H1 (cell line): Measurements from ENCODE around the gene PCDHGB3. TPM values are rescaled to one million over a fixed set of nuclear protein-coding genes. Genes with fewer than 3 reads are reported as not detected.

ENCODE experiments used
- CTCF ChIA-PET: fragments of 300-600 bp; sonication (Branson Sonifier 250); formaldehyde crosslinking; loops from one replicate; lab custom pipeline; 2021; ENCODE audit not compliant: partially characterized antibody; lab: Charles Lee
- POLR2A ChIA-PET: fragments of 300-600 bp; sonication (Branson Sonifier 250); formaldehyde crosslinking; loops from one replicate; lab custom pipeline; 2021; ENCODE audit warnings: inconsistent platforms; ENCODE audit not compliant: partially characterized antibody; lab: Charles Lee
- DNase-seq, 2 experiments: peaks; one replicate each; pipeline versions ENCODE4 v3.0.0 to v3.0.0-alpha.2; 2010 to 2022; ENCODE audit warnings: low spot score in 2 of 2, low read depth in 1 of 2, mixed read lengths in 1 of 2
- FAIRE-seq: peaks from 2 replicates; lab custom pipeline; 2011; peaks lifted over from hg19 to GRCh38; lab: Jason Lieb, UNC
- H2AFZ ChIP-seq: 2 replicates; pipeline ENCODE4 v1.8.1; 2012; ENCODE audit warnings: low read length, inconsistent platforms
- H2AK5ac ChIP-seq: 2 replicates; pipeline ENCODE4 v1.6.1; 2013; ENCODE audit warnings: low read depth, low read length
- H2BK120ac ChIP-seq: replicated peaks from 2 replicates; pipeline ENCODE3; 2013; ENCODE audit warnings: low read depth, low read length, inconsistent platforms
- H2BK12ac ChIP-seq: 2 replicates; pipeline ENCODE4 v1.6.1; 2013; ENCODE audit warnings: low read depth, low read length
- H2BK15ac ChIP-seq: 2 replicates; pipeline ENCODE4 v1.6.1; 2013; ENCODE audit warnings: low read length
- H2BK20ac ChIP-seq: 2 replicates; pipeline ENCODE4 v1.6.1; 2013; ENCODE audit warnings: low read length
- H2BK5ac ChIP-seq: 2 replicates; pipeline ENCODE4 v1.6.1; 2013; ENCODE audit warnings: low read depth, low read length
- H3K14ac ChIP-seq: 2 replicates; pipeline ENCODE4 v1.6.1; 2013; ENCODE audit warnings: inconsistent platforms; ENCODE audit not compliant: insufficient read length
- H3K18ac ChIP-seq: 2 replicates; pipeline ENCODE4 v1.6.1; 2013; ENCODE audit warnings: low read length; ENCODE audit errors: extremely low read depth
- H3K23ac ChIP-seq: 2 replicates; pipeline ENCODE4 v1.6.1; 2013; ENCODE audit warnings: inconsistent platforms; ENCODE audit not compliant: insufficient read length
- H3K23me2 ChIP-seq: 2 replicates; pipeline ENCODE4 v1.6.1; 2013; ENCODE audit warnings: low read depth, low read length
- H3K27ac ChIP-seq: 2 replicates; pipeline ENCODE4 v1.6.1; 2011; ENCODE audit warnings: low read depth, low read length, inconsistent platforms
- H3K27me3 ChIP-seq, 4 experiments: replicated peaks in 1 of 4; 1 replicate in 1 of 4; 2 replicates in 3 of 4; pipeline versions ENCODE4 v1.6.1 to v1.8.1; 2011 to 2013; ENCODE audit warnings: low read length in 3 of 4, mild to moderate bottlenecking in 3 of 4, inconsistent platforms in 2 of 4, mixed read lengths in 2 of 4, moderate library complexity in 1 of 4; ENCODE audit not compliant: control insufficient read depth in 3 of 4, insufficient read depth in 3 of 4; ENCODE audit errors: extremely low read depth in 1 of 4
- H3K36me3 ChIP-seq, 4 experiments: 2 replicates each; pipeline versions ENCODE4 v1.6.1 to v1.8.1; 2011 to 2013; ENCODE audit warnings: mild to moderate bottlenecking in 4 of 4, low read length in 3 of 4, moderate library complexity in 2 of 4, control low read depth in 1 of 4, inconsistent platforms in 1 of 4; ENCODE audit not compliant: insufficient read depth in 4 of 4, control insufficient read depth in 2 of 4
- H3K4ac ChIP-seq: replicated peaks from 2 replicates; pipeline ENCODE3; 2013; ENCODE audit warnings: low read length, low read depth, mixed read lengths, inconsistent platforms; ENCODE audit not compliant: insufficient read length
- H3K4me1 ChIP-seq, 4 experiments: replicated peaks in 1 of 4; 1 replicate in 1 of 4; 2 replicates in 3 of 4; pipeline versions ENCODE4 v1.6.1 to v1.8.1; 2011 to 2013; ENCODE audit warnings: low read length in 3 of 4, inconsistent platforms in 2 of 4, mixed read lengths in 1 of 4; ENCODE audit not compliant: insufficient read depth in 4 of 4, control insufficient read depth in 3 of 4
- H3K4me2 ChIP-seq, 2 experiments: 2 replicates each; pipeline versions ENCODE4 v1.6.1 to v1.8.1; 2011 to 2013; ENCODE audit warnings: low read depth in 2 of 2, low read length in 2 of 2, control low read depth in 1 of 2, inconsistent platforms in 1 of 2, mild to moderate bottlenecking in 1 of 2; ENCODE audit not compliant: insufficient read depth in 1 of 2
- H3K4me3 ChIP-seq, 4 experiments: fragments of 200-600, 300-600 bp in 1 of 4; sonication (generic), shearing (Covaris generic), sonication (Bioruptor Twin) in 1 of 4; 2 replicates each; pipeline versions ENCODE4 v1.5.1 to v1.8.1; 2011 to 2016; ENCODE audit warnings: low read length in 4 of 4, low read depth in 3 of 4, control low read depth in 2 of 4, inconsistent platforms in 2 of 4, mild to moderate bottlenecking in 2 of 4, mixed read lengths in 1 of 4, moderate library complexity in 1 of 4; ENCODE audit not compliant: insufficient read depth in 2 of 4; ENCODE audit errors: extremely low read depth in 1 of 4
- H3K56ac ChIP-seq: replicated peaks from 2 replicates; pipeline ENCODE3; 2013; ENCODE audit warnings: low read depth, mild to moderate bottlenecking, mixed read lengths, low read length, inconsistent platforms; ENCODE audit not compliant: insufficient read length
- H3K79me1 ChIP-seq: 2 replicates; pipeline ENCODE4 v1.6.1; 2013; ENCODE audit warnings: low read depth, low read length, control low read depth
- H3K79me2 ChIP-seq, 2 experiments: 2 replicates each; pipeline versions ENCODE4 v1.6.1 to v1.8.1; 2012 to 2013; ENCODE audit warnings: low read length in 2 of 2, mild to moderate bottlenecking in 2 of 2, inconsistent platforms in 1 of 2; ENCODE audit not compliant: insufficient read depth in 2 of 2, control insufficient read depth in 1 of 2
- H3K9ac ChIP-seq, 4 experiments: replicated peaks in 1 of 4; 1 replicate in 1 of 4; 2 replicates in 3 of 4; pipeline versions ENCODE4 v1.6.1 to v1.8.1; 2011 to 2013; ENCODE audit warnings: low read depth in 3 of 4, low read length in 3 of 4, control low read depth in 2 of 4, mild to moderate bottlenecking in 2 of 4, moderate library complexity in 2 of 4, inconsistent platforms in 1 of 4; ENCODE audit errors: extremely low read depth in 1 of 4
- H3K9me3 ChIP-seq, 2 experiments: 2 replicates each; pipeline versions ENCODE4 v1.6.1 to v1.8.1; 2012 to 2013; ENCODE audit warnings: mild to moderate bottlenecking in 2 of 2, moderate library complexity in 2 of 2, control low read depth in 1 of 2, inconsistent platforms in 1 of 2, low read depth in 1 of 2, low read length in 1 of 2, mixed read lengths in 1 of 2; ENCODE audit not compliant: insufficient read depth in 2 of 2
- H4K20me1 ChIP-seq, 2 experiments: replicated peaks in 1 of 2; 2 replicates each; pipeline versions ENCODE3 to v1.8.1; 2011 to 2013; ENCODE audit warnings: inconsistent platforms in 2 of 2, low read length in 2 of 2, mild to moderate bottlenecking in 1 of 2; ENCODE audit not compliant: insufficient read depth in 2 of 2, control insufficient read depth in 1 of 2
- H4K5ac ChIP-seq: 2 replicates; pipeline ENCODE4 v1.6.1; 2013; ENCODE audit warnings: low read length, low read depth, mixed read lengths, inconsistent platforms; ENCODE audit not compliant: insufficient read length
- H4K8ac ChIP-seq: 2 replicates; pipeline ENCODE4 v1.8.0; 2013; ENCODE audit warnings: mild to moderate bottlenecking, moderate library complexity, low read length, inconsistent platforms; ENCODE audit not compliant: insufficient read depth; ENCODE audit errors: extremely low read depth
- H4K91ac ChIP-seq: replicated peaks from 2 replicates; pipeline ENCODE3; 2013; ENCODE audit warnings: low read length, mixed read lengths, inconsistent platforms; ENCODE audit not compliant: insufficient read length
- CEBPB ChIP-seq: IDR thresholded peaks from 2 replicates; pipeline ENCODE4 v1.6.1; 2012; ENCODE audit warnings: low read depth, low read length
- HDAC2 ChIP-seq, 2 experiments: fragments of 300-600 bp in 1 of 2; sonication (generic) in 1 of 2; IDR thresholded peaks; 2 replicates each; pipeline ENCODE4 v1.6.1; 2011 to 2012; ENCODE audit warnings: low read depth in 2 of 2, low read length in 2 of 2, mild to moderate bottlenecking in 2 of 2, moderate library complexity in 2 of 2, borderline replicate concordance in 1 of 2, inconsistent platforms in 1 of 2
- WGBS, 2 experiments: shearing (Covaris generic) in 1 of 2; methylation state at CpG; one replicate each; pipeline versions ENCODE4 v1.1.6 to v1.1.7; 2013 to 2015; ENCODE audit warnings: low lambda C conversion rate in 2 of 2, mixed read lengths in 2 of 2, inconsistent platforms in 1 of 2, low coverage in 1 of 2, missing lambda C conversion rate in 1 of 2; ENCODE audit not compliant: insufficient replicate concordance in 2 of 2, insufficient coverage in 1 of 2, insufficient read length in 1 of 2; ENCODE audit errors: extremely low coverage in 1 of 2, missing lambda C conversion rate in 1 of 2; 5-methylcytosine and 5-hydroxymethylcytosine counted together
- polyA plus RNA-seq, 7 experiments: library from polyadenylated mRNA; depleted of rRNA in 3 of 7; stranded (reverse) in 5 of 7; unstranded in 2 of 7; fragments of >200 nt in 5 of 7; fragments of 200-250 nt in 2 of 7; gene quantifications; 1 replicate in 5 of 7; 2 replicates in 1 of 7; 4 replicates in 1 of 7; pipeline versions ENCODE4 v1.2.1 to v1.2.3, GENCODE V29; 2011 to 2013; ENCODE audit warnings: missing spikeins in 2 of 7, mixed read lengths in 2 of 7
- total RNA-seq: library from RNA; stranded (reverse); fragmentation: NEBNext Ultra II Directional; extraction: Animal tissue kit (Norgen Biotek cat#: 25700); gene quantifications from 2 replicates; pipeline ENCODE4 v1.2.1, GENCODE V29; 2021

Gene PCDHGB3
- total and polyA plus RNA-seq, 2 of the 8 experiments (the other 6 are each of a cell fraction or from before 2014, with no cell fraction given) = 1.6 to 1.9 TPM

DNA sequence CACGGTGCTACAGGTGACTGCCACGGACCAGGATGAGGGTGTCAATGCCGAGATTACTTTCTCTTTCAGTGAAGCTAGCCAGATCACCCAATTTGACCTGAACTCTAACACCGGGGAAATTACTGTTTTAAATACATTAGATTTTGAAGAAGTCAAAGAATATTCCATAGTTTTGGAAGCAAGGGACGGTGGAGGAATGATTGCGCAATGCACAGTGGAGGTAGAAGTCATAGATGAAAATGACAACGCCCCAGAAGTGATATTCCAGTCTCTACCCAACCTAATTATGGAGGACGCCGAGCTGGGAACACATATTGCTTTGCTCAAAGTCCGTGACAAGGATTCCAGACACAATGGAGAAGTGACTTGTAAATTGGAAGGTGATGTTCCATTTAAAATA lies 18.6 kb downstream of the PCDHGB3 start:
- no peak for DNase-seq

More for the DNA sequence above, 18.6 kb downstream of the PCDHGB3 start:
- 96% methylated on average over 10 of the region's 10 CpGs; no CpG with 5 or more reads in 1 of the 2 experiments for WGBS, 2 experiments
- Histone ChIP-seq H3K56ac (no peak overlapping the region), H4K8ac (no peak overlapping the region), H3K27ac (no peak overlapping the region), H3K9me3 (peaks cover 46 to 49% of the 10 kb centered on the region in 2 experiments), H3K23me2 (no peaks in the 10 kb centered on the region; the same call in 1 of the 2 replicates), H4K5ac (no peak overlapping the region), H3K4ac (no peak overlapping the region), H3K4me2 (no peak overlapping the region; a peak in 1 of 4 replicates), H2AK5ac (no peak overlapping the region), H4K91ac (no peak overlapping the region), H3K79me2 (no peaks in the 10 kb centered on the region), H2BK20ac (no peak overlapping the region), H2BK12ac (no peak overlapping the region), H3K79me1 (no peaks in the 10 kb centered on the region), H3K36me3 (peaks cover 3 to 29% (median 14%) of the 10 kb centered on the region in 4 experiments; a peak in 7 of 8 replicates), H2BK120ac (no peak overlapping the region), H4K20me1 (no peaks in the 10 kb centered on the region), H2BK5ac (no peak overlapping the region), H3K4me1 (no peaks in the 10 kb centered on the region), H3K27me3 (no peaks in the 10 kb centered on the region; a peak in 1 of 7 replicates), H3K9ac (no peak overlapping the region), H2AFZ (no peak overlapping the region), H2BK15ac (no peak overlapping the region), H3K23ac (no peak overlapping the region), H3K14ac (no peak overlapping the region), H3K4me3 (peak overlapping the region in 1 of 4 experiments; percentile 36; a peak in 1 of 8 replicates), H3K18ac (no peak overlapping the region)
- FAIRE-seq = no peak
- ChIA-PET CTCF (interaction anchor here (0.9 to 8.7 kb wide), 16 partner anchors 12 to 207 kb away, joined by 3 to 68 read pairs (median 8); partner anchors contain the start of genes PCDHB10, PCDHB16, PCDHGA10 and PCDHGA2), POLR2A (interaction anchor here (1.0 kb wide), 2 partner anchors 8 to 125 kb away, joined by 3 read pairs; no protein-coding TSS in a partner anchor)
- peak; percentile 95 for TF ChIP-seq CEBPB
- no peak for TF ChIP-seq HDAC2 (IDR thresholded peaks at IDR 0.05; ENCODE audit: borderline replicate concordance in 1 of 2, low read depth in 2 of 2, low read length in 2 of 2)
